ENCODE data around the gene GRM5.

DNA sequence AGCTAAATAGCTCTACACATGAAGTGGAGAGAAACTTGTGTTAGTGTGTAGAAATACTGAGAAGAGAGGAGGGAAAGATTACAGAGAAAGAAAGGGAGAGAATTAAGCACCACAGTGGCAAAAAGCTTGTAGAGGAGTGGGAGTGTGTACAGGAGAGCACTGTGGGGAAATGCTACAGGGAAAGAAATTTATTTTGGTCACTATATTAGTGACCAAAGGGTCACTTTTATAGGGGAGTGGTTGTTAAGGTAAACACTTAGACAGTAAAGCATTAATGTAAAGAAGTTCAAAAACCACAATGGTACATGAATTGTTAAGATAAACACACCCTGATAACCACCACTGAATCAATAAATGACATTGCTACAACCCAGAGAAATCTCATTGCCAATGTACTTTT is 421.1 kb downstream of the GRM5 start:
- no peak for TF ChIP-seq EZH2phosphoT487 (IDR thresholded peaks at IDR 0.05; ENCODE audit: insufficient read depth, low read depth)
- TF ChIP-seq EZH2 (IDR thresholded peaks at IDR 0.05; ENCODE audit: insufficient read depth, poor library complexity, severe bottlenecking), result no peak

Measured in GM23248 (cell line).